B cell (primary cell): ENCODE measurements around the gene TMEM214. TPM values are rescaled to one million over a fixed set of nuclear protein-coding genes. Genes with fewer than 3 reads are reported as not detected.

Source experiments
- ATAC-seq: fragments of 200-7000 bp; cut with Tn5 transposase; one replicate; pipeline ENCODE4 v1.10.0; 2021; ENCODE audit warnings: low read depth, mild to moderate bottlenecking, moderate number of reproducible peaks, moderate library complexity
- CTCF ChIA-PET: fragments of 350-600 bp; sonication (Branson Sonifier 250); formaldehyde crosslinking; loops from one replicate; lab custom pipeline; 2021; ENCODE audit warnings: antibody characterized with exemption, inconsistent platforms; lab: Charles Lee
- POLR2A ChIA-PET: fragments of 350-600 bp; sonication (Branson Sonifier 250); formaldehyde crosslinking; loops from one replicate; lab custom pipeline; 2021; ENCODE audit warnings: antibody characterized with exemption; lab: Charles Lee
- DNase-seq: peaks from one replicate; pipeline ENCODE4 v3.0.0; 2013
- H2AFZ ChIP-seq: 2 replicates; pipeline ENCODE4 v1.6.1; 2012; ENCODE audit warnings: mild to moderate bottlenecking, low read depth, low read length; ENCODE audit not compliant: insufficient read depth, poor library complexity, severe bottlenecking
- H3K27ac ChIP-seq, 2 donors: 1 replicate in 1 of 2; 2 replicates in 1 of 2; pipeline ENCODE4 v1.5.1; 2012 to 2013; ENCODE audit warnings: low read length in 2 of 2, mild to moderate bottlenecking in 2 of 2, moderate library complexity in 1 of 2
- H3K27me3 ChIP-seq, 4 experiments: fragments of 200-600 bp in 1 of 4; sonication (generic) in 1 of 4; replicated peaks in 1 of 4; 1 replicate in 2 of 4; 2 replicates in 2 of 4; pipeline versions ENCODE4 v1.6.1 to v1.7.0; 2013 to 2016; ENCODE audit warnings: low read length in 3 of 4, mild to moderate bottlenecking in 2 of 4, mixed read lengths in 1 of 4, moderate library complexity in 1 of 4; ENCODE audit not compliant: insufficient read depth in 4 of 4, control insufficient read depth in 3 of 4; ENCODE audit errors: control extremely low read depth in 1 of 4
- H3K36me3 ChIP-seq, 2 experiments: replicated peaks in 1 of 2; 1 replicate in 1 of 2; 2 replicates in 1 of 2; pipeline versions ENCODE4 v1.6.1 to v1.7.1; 2013; ENCODE audit warnings: low read length in 1 of 2; ENCODE audit not compliant: insufficient read depth in 2 of 2, control insufficient read depth in 1 of 2; ENCODE audit errors: control extremely low read depth in 1 of 2, extremely low read depth in 1 of 2
- H3K4me1 ChIP-seq, 2 donors: fragments of 200-600 bp in 1 of 2; sonication (generic) in 1 of 2; 1 replicate in 1 of 2; 2 replicates in 1 of 2; pipeline versions ENCODE4 v1.5.1 to v1.6.1; 2013 to 2017; ENCODE audit warnings: low read length in 2 of 2; ENCODE audit not compliant: control insufficient read depth in 2 of 2, insufficient read depth in 2 of 2
- H3K4me2 ChIP-seq: replicated peaks from 2 replicates; pipeline ENCODE3; 2012; ENCODE audit warnings: mild to moderate bottlenecking, low read depth, low read length; ENCODE audit not compliant: poor library complexity, severe bottlenecking
- H3K4me3 ChIP-seq, 5 experiments: fragments of 200-600 bp in 1 of 5; sonication (generic) in 1 of 5; 1 replicate in 3 of 5; 2 replicates in 2 of 5; pipeline versions ENCODE4 v1.5.1 to v1.7.0; 2011 to 2016; ENCODE audit warnings: low read length in 4 of 5, mild to moderate bottlenecking in 4 of 5, low read depth in 2 of 5, control low read depth in 1 of 5, moderate library complexity in 1 of 5; ENCODE audit not compliant: insufficient read depth in 1 of 5; ENCODE audit errors: control extremely low read depth in 1 of 5, extremely low read depth in 1 of 5
- H3K79me2 ChIP-seq: fragments of 200-600 bp; sonication (generic); one replicate; pipeline ENCODE4 v1.6.0; 2016; ENCODE audit warnings: low read length; ENCODE audit not compliant: control insufficient read depth, insufficient read depth
- H3K9ac ChIP-seq: fragments of 200-600 bp; sonication (generic); 2 replicates; pipeline ENCODE4 v1.6.1; 2017; ENCODE audit warnings: mild to moderate bottlenecking, low read length, moderate library complexity
- H3K9me3 ChIP-seq, 3 donors: one replicate each; pipeline versions ENCODE4 v1.6.1 to v1.7.1; 2013; ENCODE audit warnings: low read length in 2 of 3; ENCODE audit not compliant: control insufficient read depth in 2 of 3, insufficient read depth in 1 of 3; ENCODE audit errors: control extremely low read depth in 1 of 3
- H4K20me1 ChIP-seq: 2 replicates; pipeline ENCODE4 v1.6.0; 2012; ENCODE audit warnings: mild to moderate bottlenecking, low read length; ENCODE audit not compliant: insufficient read depth, control insufficient read depth, poor library complexity, severe bottlenecking
- H3K27ac Mint-ChIP-seq: one replicate; pipeline ENCODE4 v1.8.0; 2021; ENCODE audit warnings: mixed read lengths
- H3K27me3 Mint-ChIP-seq: one replicate; pipeline ENCODE4 v1.8.0; 2021; ENCODE audit warnings: mixed read lengths
- H3K4me1 Mint-ChIP-seq: one replicate; pipeline ENCODE4 v1.8.0; 2021; ENCODE audit warnings: mixed read lengths
- H3K4me3 Mint-ChIP-seq: one replicate; pipeline ENCODE4 v1.8.0; 2021; ENCODE audit warnings: mixed read lengths
- H3K9me3 Mint-ChIP-seq: one replicate; pipeline ENCODE4 v1.8.0; 2022; ENCODE audit warnings: mixed read lengths; ENCODE audit not compliant: insufficient read depth
- EZH2 ChIP-seq: IDR thresholded peaks from 2 replicates; pipeline ENCODE4 v1.6.1; 2012; ENCODE audit warnings: borderline replicate concordance, low read depth, mild to moderate bottlenecking, moderate library complexity, low read length; ENCODE audit not compliant: insufficient read depth, poor library complexity, severe bottlenecking
- WGBS: methylation state at CpG from one replicate; pipeline ENCODE4 v1.1.5; 2013; ENCODE audit warnings: missing lambda C conversion rate; ENCODE audit not compliant: insufficient coverage; 5-methylcytosine and 5-hydroxymethylcytosine counted together
- intact Hi-C: fragments of 100-400 bp; cut with micrococcal nuclease; formaldehyde crosslinking; loops from one replicate; pipeline ENCODE4 v1.10.0; 2022
- polyA plus RNA-seq: library from polyadenylated mRNA; depleted of rRNA; stranded (reverse); fragments of >200 nt; gene quantifications from 2 replicates; pipeline ENCODE4 v1.2.3, GENCODE V29; 2012
- total RNA-seq, 2 donors: library from RNA; stranded (reverse); fragments of 120-200 nt in 1 of 2; gene quantifications; 1 replicate in 1 of 2; 2 replicates in 1 of 2; pipeline versions ENCODE4 v1.2.3 to v1.2.4, GENCODE V29; 2013 to 2022
- TF ChIP-seq, protein P1 (sequence below): fragments of 200-600 bp; IDR thresholded peaks from one replicate; pipeline ENCODE4 v1.8.0; 2022; ENCODE audit warnings: antibody characterized with exemption, mild to moderate bottlenecking

Gene TMEM214
- total and polyA plus RNA-seq, 2 donors (not counting 1 experiment from before 2014, with no cell fraction given): 80.1 to 91.1 TPM

GRCh38 chr2:27084297-27085061 lies 51.7 kb downstream of the TMEM214 start:
- Histone ChIP-seq H3K4me3 (no peak overlapping the region), H3K9ac (no peak overlapping the region), H3K27me3 (peaks cover 0 to 4% (median under 1%) of the 10 kb centered on the region in 4 experiments), H3K4me1 (peaks cover 26 to 38% of the 10 kb centered on the region in 2 donors), H2AFZ (no peak overlapping the region), H4K20me1 (no peaks in the 10 kb centered on the region), H3K79me2 (peaks cover 4% of the 10 kb centered on the region), H3K4me2 (no peak overlapping the region), H3K36me3 (no peaks in the 10 kb centered on the region), H3K9me3 (no peaks in the 10 kb centered on the region), H3K27ac (no peak overlapping the region)
- H3K9me3 Mint-ChIP-seq: no peaks in the 10 kb centered on the region
- 98% methylated on average over 4 of the region's 6 CpGs for WGBS
- ChIA-PET CTCF (interaction anchor here (0.6 to 4.7 kb wide), 5 partner anchors 11 to 195 kb away, joined by 3 to 27 read pairs (median 3); partner anchors contain the start of gene AGBL5), POLR2A (interaction anchor here (1.2 kb wide), 1 partner anchor 33 kb away, joined by 3 read pairs; the partner anchor contains the start of gene AGBL5)
- DNase-seq (no peak), ATAC-seq (no peak)
- intact Hi-C loops: loop anchor here (5.0 to 10.0 kb wide), 4 partner anchors 122 to 1790 kb away; partner anchors contain the start of genes ASXL2, CENPA and TRMT61B
- H3K4me3 Mint-ChIP-seq: peak overlapping the region; percentile 91
- H3K27ac Mint-ChIP-seq: peak overlapping the region; percentile 46
- TF ChIP-seq, protein P1, sequence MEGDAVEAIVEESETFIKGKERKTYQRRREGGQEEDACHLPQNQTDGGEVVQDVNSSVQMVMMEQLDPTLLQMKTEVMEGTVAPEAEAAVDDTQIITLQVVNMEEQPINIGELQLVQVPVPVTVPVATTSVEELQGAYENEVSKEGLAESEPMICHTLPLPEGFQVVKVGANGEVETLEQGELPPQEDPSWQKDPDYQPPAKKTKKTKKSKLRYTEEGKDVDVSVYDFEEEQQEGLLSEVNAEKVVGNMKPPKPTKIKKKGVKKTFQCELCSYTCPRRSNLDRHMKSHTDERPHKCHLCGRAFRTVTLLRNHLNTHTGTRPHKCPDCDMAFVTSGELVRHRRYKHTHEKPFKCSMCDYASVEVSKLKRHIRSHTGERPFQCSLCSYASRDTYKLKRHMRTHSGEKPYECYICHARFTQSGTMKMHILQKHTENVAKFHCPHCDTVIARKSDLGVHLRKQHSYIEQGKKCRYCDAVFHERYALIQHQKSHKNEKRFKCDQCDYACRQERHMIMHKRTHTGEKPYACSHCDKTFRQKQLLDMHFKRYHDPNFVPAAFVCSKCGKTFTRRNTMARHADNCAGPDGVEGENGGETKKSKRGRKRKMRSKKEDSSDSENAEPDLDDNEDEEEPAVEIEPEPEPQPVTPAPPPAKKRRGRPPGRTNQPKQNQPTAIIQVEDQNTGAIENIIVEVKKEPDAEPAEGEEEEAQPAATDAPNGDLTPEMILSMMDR: no peak
- no peak for TF ChIP-seq EZH2
- peaks cover 28% of the 10 kb centered on the region for H3K4me1 Mint-ChIP-seq
- no peaks in the 10 kb centered on the region for H3K27me3 Mint-ChIP-seq
